Measurements from ENCODE around the gene GIGYF2.

GIGYF2 gene

DNA sequence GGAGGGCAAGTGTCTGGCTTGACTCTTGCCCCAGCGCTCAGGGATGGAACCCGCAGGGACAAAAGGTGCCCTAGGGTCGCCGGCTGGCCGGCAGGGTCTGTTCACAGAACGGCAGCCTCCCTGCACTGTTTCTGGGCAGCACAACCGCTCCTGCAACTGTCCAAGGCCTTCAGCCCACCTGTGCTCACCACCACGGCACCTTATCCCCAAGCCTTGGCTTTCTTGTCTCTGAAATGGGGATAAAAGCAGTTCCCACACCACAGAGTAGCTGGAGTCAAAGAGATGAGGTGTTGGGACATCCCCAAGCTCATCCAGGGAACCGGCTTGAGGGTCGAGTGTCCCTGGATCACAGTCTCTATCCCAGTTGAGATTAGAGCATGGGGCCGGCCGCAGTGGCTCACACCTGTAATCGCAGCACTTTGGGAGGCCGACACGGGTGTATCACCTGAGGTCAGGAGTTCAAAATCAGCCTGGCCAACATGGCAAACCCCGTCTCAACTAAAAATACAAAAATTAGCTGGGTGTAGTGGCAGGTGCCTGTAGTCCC is 177.6 kb downstream of the GIGYF2 start:
- no peak overlapping the region for H3K27ac ChIP-seq
- no peak for DNase-seq (ENCODE audit: low read depth, low spot score)

DNA sequence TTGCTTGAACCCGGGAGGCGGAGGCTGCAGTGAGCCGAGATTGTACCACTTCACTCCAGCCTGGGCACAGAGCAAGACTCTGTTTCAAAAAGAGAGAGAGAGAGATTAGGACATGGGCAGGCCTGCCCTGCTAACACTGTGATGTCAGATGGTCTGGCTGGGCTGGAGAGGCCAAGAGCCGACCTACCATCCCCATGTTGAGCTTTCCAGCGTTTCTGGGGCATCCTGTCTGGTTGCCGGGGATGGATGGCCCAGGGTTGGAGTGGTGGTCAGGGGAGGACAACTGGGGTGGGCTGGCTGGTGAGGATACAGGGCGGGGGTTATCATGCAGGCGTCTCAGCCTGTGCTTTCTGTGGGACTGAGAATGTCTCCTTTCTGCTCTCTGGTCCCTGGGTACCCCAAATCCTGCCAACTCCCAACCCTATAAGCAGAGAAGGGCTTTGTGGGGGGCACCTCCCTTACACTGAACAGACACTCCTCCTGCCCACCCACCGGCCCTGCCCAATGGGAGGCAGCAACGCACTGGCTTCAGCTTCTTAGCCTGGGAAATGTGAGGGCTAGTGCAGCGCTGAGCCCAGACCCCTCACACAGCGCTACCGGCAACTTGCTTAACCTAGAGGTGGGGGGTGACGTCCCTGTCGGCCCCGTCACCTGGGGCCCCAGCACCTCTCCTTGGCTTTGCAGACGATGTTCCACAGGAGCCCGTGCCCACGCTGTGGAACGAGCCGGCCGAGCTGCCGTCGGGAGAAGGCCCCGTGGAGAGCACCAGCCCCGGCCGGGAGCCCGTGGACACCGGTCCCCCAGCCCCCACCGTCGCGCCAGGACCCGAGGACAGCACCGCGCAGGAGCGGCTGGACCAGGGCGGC is 178.4 kb downstream of the GIGYF2 start:
- DNase-seq (ENCODE audit: low read depth, low spot score) = no peak
- no peak overlapping the region for H3K27ac ChIP-seq

GRCh38 chr2:232876161-232876977 is 179.2 kb downstream of the GIGYF2 start:
- no peak overlapping the region for H3K27ac ChIP-seq
- DNase-seq (ENCODE audit: low read depth, low spot score) = no peak

- H3K27ac ChIP-seq = no peak overlapping the region
- DNase-seq (ENCODE audit: low read depth, low spot score) = no peak
Measured at GRCh38 chr2:232876978-232877441, 179.9 kb downstream of the GIGYF2 start.

DNA sequence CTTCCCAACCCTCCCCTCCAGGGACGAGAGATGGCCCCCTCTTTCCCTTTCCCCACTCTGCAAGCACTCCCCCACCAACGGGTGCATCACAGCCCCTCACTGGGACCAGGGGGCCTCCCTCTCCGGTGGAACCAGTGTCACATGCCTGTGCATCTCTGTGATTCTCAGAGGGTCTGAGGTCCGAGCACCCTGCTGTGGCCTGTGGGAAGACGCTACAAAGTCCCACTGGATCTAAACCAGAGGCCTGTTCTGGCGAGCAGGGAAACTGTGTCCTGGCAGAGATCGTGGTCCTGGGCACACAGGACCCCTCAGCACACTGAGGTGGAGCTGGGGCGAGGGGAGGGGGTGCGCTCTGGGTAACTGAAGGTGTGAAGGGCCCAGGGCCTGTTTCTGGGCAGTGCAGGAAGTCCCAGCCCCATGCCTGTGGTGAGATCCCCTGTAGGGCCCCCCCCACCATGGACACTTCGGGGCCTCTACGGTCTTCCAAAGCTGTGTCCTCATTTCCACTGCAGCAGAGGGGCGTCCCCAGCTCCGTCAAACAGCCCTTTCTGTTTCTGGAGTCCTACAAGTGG is 180.9 kb downstream of the GIGYF2 start:
- H3K27ac ChIP-seq = no peak overlapping the region
- no peak for DNase-seq (ENCODE audit: low read depth, low spot score)

DNA sequence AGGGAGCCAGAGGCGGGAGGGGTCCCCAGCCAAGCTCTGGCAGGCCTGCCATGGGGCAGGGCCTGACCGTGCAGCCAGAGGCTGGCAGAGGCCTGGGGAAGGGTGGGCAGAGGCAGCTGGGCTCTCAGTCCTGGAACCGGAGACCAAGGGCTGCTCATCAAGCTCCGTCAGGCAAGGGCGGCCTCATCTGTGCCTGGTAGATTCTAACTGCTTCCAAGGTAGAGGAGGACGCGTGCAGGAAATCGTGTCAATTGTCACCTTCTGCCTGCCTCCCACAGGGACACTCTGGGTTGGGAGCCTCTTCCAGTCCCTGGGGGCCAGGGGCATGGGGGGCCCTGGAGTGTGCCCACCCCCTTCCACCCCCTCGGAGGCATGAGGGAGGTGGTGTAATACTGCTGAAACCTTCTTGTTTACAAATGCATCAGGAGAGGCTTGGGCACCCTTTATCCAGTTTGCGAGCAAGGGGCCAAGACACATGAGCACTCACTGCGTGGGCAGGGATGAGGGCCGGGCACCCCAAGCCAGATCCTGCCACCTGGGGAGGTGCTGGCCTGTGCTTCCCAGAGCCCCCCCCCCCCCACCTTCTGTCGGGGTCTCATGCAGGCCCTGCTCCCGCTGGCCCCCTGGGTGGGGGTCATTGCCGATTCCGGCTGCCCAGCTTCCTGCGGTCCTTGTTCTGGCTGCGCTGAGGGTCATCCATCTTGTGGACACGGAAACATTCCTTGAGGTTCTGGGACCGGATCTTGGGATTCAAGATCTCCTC is 181.9 kb downstream of the GIGYF2 start:
- no peak for DNase-seq (ENCODE audit: low read depth, low spot score)
- no peak overlapping the region for H3K27ac ChIP-seq

DNA sequence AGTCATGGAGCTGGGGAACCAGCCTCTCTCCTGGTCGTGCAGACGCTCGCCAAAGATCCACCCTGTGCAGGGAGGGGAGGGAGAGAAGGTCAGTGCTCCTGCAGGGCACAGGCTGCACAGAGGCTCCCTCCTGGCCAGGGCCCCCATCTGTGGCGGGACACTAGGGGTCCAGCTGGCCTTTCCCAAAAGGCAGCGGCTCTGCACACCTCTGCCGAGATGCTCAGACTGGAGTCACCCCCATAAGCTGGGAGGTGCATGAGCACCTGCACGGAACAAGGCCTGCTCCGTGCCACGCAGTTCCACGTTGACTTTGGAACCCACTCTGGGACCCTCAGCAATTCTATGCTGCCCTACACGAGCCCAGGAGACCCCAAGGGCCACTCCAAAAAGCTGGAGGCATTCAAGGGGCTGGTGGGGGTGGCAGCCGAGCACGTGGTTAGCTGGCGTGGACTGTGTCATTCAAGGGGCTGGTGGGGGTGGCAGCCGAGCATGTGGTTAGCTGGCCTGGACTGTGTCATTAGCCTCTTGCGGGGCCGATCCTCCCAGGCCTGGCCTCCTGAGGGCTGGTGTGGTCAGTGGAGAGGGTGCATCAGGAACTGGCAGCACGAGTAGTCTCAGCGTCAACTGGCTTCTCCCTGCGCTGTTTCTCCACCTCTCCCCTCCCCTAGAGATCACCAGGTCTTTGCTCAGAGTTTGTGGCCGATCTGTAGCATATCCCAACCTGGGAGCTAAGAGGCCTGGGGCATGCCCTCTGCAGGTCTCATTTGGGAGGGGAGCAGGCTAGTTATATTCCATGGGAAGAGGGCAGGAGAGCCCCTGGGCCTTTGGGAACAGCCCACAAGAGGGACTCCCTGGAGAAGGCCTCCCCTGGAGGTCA is 182.7 kb downstream of the GIGYF2 start:
- DNase-seq (ENCODE audit: low read depth, low spot score) = no peak
- no peak overlapping the region for H3K27ac ChIP-seq

DNA sequence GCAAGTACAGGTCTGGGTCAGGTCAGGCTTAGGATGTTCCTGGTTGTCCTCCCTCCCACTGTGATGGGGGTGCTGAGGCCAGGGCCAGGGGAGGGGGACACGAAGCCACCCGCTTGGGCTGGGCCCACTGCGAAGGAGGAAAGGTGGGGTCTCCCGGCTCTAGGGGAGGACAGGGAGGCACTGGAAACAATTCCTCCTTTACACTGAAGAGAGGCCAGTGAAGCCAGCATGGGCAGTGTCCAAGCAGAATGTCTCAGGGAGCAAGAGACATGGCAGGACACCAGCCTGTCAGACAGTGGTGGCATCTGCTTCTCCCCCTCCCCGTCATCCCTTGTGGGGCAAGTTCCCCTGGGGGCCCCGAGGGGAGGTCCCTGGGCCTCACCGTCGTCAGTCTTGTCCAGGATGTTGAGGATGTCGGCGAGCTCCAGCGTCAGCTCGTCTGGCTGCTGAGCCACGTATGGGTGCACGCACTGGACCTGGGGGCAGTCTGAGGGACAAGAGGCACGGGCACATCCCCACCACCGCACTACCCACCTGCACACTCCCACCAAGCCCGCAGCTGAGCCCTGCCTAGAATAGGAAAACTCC is 183.7 kb downstream of the GIGYF2 start:
- H3K27ac ChIP-seq = no peak overlapping the region
- no peak for DNase-seq (ENCODE audit: low read depth, low spot score)

- H3K27ac ChIP-seq = no peak overlapping the region
- DNase-seq (ENCODE audit: low read depth, low spot score) = no peak
Measured at GRCh38 chr2:232882085-232882484, 185.0 kb downstream of the GIGYF2 start.

DNA sequence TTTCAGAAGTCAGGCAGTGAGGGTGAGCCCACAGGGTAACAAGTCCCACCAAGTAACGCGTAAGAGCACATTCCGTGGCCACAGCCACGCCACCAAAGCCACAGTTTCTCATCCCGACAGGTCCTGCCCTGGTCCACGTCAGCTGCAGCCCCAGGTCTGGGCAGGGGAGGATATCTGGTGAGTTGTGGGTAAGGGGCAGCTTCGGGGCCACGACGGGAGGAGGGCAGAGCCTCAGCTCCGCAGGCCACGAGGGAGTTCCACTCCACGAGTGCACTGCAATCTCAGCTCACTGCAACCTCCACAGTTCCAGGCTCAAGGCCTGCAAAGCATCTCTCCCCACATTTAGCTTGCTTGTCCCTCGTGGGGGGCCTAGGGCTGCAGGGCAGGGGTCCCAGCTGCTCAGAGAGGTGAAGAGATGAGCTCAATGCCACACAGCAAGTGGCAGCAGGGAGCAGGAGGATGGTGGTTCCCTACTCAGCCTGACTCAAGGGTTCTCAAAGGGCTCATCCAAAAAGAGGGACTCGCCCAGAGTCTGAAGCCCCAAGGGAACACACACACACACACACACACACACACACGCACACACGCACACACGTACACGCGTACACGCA is 185.5 kb downstream of the GIGYF2 start:
- no peak overlapping the region for H3K27ac ChIP-seq
- no peak for DNase-seq (ENCODE audit: low read depth, low spot score)

- no peak for DNase-seq (ENCODE audit: low read depth, low spot score)
- H3K27ac ChIP-seq = no peak overlapping the region
Measured at GRCh38 chr2:232883116-232883721, 186.1 kb downstream of the GIGYF2 start.

- no peak for DNase-seq (ENCODE audit: low read depth, low spot score)
- H3K27ac ChIP-seq = no peak overlapping the region
Measured at GRCh38 chr2:232884001-232884421, 186.9 kb downstream of the GIGYF2 start.

DNA sequence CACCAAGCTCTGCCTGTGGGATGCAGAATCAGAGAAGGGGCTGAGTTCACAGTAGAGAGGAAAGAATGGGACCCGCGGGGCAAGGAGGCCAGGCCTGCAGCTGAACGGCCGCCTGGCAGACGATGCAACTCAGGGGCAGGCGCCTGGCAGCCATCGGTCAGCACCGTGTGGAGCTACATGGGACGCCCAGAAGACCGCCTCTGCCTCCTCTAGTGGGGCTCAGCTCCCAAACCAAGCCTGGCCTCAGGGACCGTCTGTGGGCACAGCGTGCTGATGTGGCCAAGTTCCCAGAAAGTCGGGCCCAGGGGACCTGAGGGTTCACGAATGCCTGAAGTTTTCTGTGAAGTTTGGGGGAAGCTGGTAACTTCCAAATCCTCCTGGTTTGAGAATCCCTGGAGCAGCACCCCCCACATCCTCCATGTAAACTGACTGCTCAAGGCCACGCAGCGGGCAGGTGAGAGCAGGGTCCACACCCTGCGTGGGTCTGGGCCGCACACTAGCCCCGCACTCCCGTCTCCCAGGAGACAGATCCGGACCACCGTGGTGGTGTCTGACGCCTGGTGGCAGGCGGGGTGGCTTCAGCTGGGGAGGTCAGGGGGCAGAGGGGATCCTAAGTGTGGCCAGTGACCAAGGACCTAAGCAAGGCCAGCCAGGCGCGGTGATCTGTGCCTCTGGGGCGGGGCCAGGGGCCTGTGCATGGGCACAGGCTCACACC is 187.6 kb downstream of the GIGYF2 start:
- no peak for DNase-seq (ENCODE audit: low read depth, low spot score)
- no peak overlapping the region for H3K27ac ChIP-seq

- H3K27ac ChIP-seq = no peak overlapping the region
- no peak for DNase-seq (ENCODE audit: low read depth, low spot score)
Measured at GRCh38 chr2:232885264-232885961, 188.3 kb downstream of the GIGYF2 start.

GRCh38 chr2:232886176-232886575 is 189.0 kb downstream of the GIGYF2 start:
- DNase-seq (ENCODE audit: low read depth, low spot score) = no peak
- no peak overlapping the region for H3K27ac ChIP-seq

GRCh38 chr2:232886632-232887031 is 189.5 kb downstream of the GIGYF2 start:
- no peak for DNase-seq (ENCODE audit: low read depth, low spot score)
- no peak overlapping the region for H3K27ac ChIP-seq

Data from epithelial cell of prostate (primary cell).